Measurements from ENCODE around the gene RXFP2.

The RXFP2 gene, protein sequence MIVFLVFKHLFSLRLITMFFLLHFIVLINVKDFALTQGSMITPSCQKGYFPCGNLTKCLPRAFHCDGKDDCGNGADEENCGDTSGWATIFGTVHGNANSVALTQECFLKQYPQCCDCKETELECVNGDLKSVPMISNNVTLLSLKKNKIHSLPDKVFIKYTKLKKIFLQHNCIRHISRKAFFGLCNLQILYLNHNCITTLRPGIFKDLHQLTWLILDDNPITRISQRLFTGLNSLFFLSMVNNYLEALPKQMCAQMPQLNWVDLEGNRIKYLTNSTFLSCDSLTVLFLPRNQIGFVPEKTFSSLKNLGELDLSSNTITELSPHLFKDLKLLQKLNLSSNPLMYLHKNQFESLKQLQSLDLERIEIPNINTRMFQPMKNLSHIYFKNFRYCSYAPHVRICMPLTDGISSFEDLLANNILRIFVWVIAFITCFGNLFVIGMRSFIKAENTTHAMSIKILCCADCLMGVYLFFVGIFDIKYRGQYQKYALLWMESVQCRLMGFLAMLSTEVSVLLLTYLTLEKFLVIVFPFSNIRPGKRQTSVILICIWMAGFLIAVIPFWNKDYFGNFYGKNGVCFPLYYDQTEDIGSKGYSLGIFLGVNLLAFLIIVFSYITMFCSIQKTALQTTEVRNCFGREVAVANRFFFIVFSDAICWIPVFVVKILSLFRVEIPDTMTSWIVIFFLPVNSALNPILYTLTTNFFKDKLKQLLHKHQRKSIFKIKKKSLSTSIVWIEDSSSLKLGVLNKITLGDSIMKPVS

DNA sequence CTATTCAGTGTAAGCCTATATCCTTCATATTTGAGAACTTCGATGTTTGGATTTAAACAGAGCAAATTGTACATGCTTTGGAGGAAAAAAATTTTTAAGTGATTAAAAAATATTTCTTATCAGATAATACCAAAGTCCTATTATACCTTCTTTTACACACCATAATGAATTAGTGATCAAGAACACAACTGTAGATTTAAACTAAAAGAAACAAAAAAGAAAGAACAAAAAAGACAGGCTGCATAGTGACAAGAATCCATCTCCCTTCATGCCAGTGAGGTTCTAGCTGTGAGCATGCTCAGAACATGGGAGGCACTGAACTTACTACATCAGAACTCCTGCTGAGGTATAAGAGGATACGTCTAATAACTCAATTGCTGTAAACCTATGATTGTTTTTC, at the start of gene RXFP2:
TSS of gene RXFP2 (plus strand) at position 301 of the 400 bp plus-strand sequence. CDS start at position 388, 87 bp downstream.
- H3K27me3 Mint-ChIP-seq: peaks cover 19% of the 10 kb centered on the region

DNA sequence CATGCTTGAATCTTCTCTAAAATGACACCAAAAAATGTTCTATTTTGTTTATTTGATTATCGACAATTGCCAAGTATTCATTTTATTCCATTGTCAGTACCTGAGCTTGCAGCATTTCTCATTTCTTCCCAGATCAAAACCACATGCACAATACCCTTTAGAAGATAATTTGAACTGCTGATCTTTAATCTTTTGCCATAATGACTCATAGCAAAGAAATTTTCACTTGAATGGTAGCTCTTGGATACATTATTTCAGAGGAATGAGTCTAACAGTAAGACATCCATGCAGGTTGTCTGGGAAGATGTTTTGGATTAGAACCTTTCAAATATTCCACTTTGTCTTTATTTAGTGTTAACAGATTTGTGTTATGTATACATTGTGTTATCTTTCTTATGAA, 42.0 kb upstream of the RXFP2 start:
- H3K36me3 Mint-ChIP-seq: no peaks in the 10 kb centered on the region
- H3K9me3 Mint-ChIP-seq: peaks cover 12% of the 10 kb centered on the region
- no peaks in the 10 kb centered on the region for H3K27me3 Mint-ChIP-seq
- H3K27ac Mint-ChIP-seq: no peak overlapping the region
- no peaks in the 10 kb centered on the region for H3K4me1 Mint-ChIP-seq
- H3K4me3 Mint-ChIP-seq: no peak overlapping the region
- no peak for ATAC-seq

More for the DNA sequence above, at the start of gene RXFP2:
- peaks cover 6% of the 10 kb centered on the region for H3K4me1 Mint-ChIP-seq
- H3K9me3 Mint-ChIP-seq: no peaks in the 10 kb centered on the region
- H3K36me3 Mint-ChIP-seq: no peaks in the 10 kb centered on the region
- no peak within 1 kb of the TSS for H3K4me3 Mint-ChIP-seq
- no peak for ATAC-seq
- no peak within 1 kb of the TSS for H3K27ac Mint-ChIP-seq

DNA sequence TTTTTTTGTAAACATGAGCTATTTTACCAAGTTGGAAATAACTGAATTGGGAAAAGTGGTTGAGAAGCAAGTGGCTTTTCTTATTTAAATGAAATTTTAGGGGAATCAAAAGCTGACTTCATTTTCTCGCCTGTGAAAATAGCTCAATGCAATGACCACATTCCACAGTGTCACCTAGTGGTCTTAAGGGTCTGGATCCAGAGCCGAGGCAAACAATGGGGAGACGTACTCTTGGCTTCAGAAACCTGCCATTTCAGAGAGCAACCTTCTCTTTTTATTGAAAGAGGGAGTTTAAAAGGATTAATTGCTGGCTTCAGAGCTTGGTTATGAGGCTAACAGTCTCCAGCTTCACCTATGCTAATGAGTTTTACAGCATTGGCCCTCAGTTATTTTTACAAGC, 39.7 kb upstream of the RXFP2 start:
- Mint-ChIP-seq H3K27ac (no peak overlapping the region), H3K27me3 (no peaks in the 10 kb centered on the region), H3K36me3 (no peaks in the 10 kb centered on the region), H3K4me1 (no peaks in the 10 kb centered on the region), H3K9me3 (peaks cover 10% of the 10 kb centered on the region), H3K4me3 (no peak overlapping the region)
- no peak for ATAC-seq

DNA sequence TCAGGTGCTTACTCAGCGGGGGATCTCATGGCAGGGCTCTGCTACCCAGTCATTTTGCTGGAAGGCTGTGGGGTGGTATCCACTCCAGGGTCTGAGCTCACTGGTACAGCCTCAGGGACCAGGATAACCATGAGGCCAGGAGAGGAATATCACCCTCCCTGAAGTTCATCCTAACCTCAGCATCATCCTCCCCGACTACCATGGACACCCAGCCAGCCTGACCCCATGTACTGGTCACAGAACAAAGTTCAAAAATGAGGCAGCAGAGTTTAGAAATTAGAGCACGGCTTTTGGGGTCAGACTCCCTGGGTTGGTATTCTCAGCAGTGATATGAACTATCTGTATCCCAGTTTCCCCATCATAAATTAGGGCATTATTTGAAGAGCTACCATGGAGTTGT, 35.5 kb upstream of the RXFP2 start:
- H3K36me3 Mint-ChIP-seq: no peaks in the 10 kb centered on the region
- H3K9me3 Mint-ChIP-seq: peaks cover 3% of the 10 kb centered on the region
- no peak for ATAC-seq

DNA sequence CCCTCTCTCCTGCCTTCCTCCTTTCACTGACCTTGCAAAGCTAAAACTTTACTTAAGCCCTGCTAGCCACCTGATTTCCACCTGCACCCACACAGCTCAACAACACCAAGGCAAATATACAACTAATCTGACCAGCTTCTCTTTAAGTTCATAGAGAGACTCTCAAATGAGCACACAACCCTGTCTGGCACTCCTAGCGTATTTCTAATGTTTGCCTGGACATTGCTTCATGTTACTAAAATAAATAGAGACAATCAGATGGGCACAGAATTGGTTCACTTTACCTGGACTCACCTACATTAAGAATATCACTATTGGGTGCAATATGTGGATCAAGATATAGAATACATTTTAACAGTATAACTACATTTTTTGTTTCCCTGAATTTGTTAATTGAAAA, 33.2 kb upstream of the RXFP2 start:
- ATAC-seq: no peak

More for the DNA sequence above, 35.5 kb upstream of the RXFP2 start:
- Mint-ChIP-seq H3K27me3 (no peaks in the 10 kb centered on the region), H3K27ac (no peak overlapping the region), H3K4me3 (no peak overlapping the region), H3K4me1 (no peaks in the 10 kb centered on the region)

DNA sequence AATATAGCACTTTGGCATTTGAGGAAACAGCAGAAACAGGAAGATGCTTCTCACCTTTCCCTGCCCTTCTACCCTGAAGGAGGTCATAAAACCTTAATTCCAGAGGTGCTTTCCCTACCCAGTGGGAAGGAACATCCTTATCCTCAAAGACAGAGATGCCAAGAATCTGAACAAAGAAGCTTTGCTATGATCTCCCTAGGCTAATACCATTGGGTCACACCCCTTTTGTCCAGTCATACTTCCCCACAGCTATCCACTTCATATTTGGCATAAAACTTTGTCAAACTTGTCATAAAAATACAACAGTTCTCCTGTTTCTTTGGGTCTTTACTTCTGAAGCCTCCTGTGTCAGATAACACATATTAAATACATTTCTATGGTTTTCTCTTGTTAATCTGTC, 21.7 kb upstream of the RXFP2 start:
- ATAC-seq: no peak
- no peak overlapping the region for H3K4me3 Mint-ChIP-seq
- H3K9me3 Mint-ChIP-seq: peaks cover 2% of the 10 kb centered on the region
- no peaks in the 10 kb centered on the region for H3K36me3 Mint-ChIP-seq
- no peaks in the 10 kb centered on the region for H3K4me1 Mint-ChIP-seq
- no peak overlapping the region for H3K27ac Mint-ChIP-seq
- peaks cover 20% of the 10 kb centered on the region for H3K27me3 Mint-ChIP-seq

More for the DNA sequence above, 33.2 kb upstream of the RXFP2 start:
- H3K4me3 Mint-ChIP-seq: no peak overlapping the region
- H3K9me3 Mint-ChIP-seq: peaks cover under 1% of the 10 kb centered on the region
- no peak overlapping the region for H3K27ac Mint-ChIP-seq
- no peaks in the 10 kb centered on the region for H3K27me3 Mint-ChIP-seq
- H3K36me3 Mint-ChIP-seq: no peaks in the 10 kb centered on the region
- no peaks in the 10 kb centered on the region for H3K4me1 Mint-ChIP-seq

DNA sequence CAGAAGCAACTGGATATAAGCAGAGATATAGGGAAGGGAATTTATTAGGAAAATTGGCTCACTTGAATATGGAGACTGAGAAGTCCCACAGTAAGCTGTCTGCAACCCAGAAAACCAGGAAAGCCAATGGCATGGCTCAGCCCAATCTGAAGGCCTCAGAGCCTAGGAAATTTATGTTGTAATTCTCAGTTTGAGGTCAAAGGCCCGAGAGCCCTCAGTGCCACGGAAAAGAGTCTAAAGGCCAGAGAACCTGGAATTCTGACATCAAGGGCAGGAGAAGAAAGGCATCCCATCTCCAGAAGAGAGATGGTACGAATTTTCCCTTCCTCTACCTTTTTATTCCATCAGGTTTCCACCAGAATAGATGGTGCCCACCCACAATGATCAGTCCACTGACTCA, 20.1 kb upstream of the RXFP2 start:
- ATAC-seq: no peak
- peaks cover 20% of the 10 kb centered on the region for H3K27me3 Mint-ChIP-seq
- peaks cover 2% of the 10 kb centered on the region for H3K9me3 Mint-ChIP-seq
- H3K4me3 Mint-ChIP-seq: no peak overlapping the region
- H3K36me3 Mint-ChIP-seq: no peaks in the 10 kb centered on the region
- no peaks in the 10 kb centered on the region for H3K4me1 Mint-ChIP-seq
- no peak overlapping the region for H3K27ac Mint-ChIP-seq

DNA sequence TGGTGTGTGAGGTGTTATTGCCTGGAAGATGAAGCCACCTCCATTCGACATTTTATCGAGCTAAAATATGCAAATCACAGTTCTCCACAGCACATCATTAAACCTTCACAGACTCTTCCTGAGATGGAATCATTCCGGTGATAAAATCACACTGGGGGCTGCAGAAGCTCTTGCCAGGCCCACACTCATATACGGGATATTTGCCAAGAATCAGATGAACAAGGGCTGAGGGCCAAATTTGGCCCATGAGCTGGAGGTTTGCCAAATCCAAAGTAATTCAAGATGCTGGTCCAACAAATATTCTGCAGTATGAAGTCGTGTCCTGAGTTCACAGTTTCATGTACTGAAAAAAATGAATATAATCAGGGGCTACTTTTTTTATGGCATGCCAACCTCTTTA, 16.7 kb upstream of the RXFP2 start:
- ATAC-seq: no peak
- Mint-ChIP-seq H3K9me3 (peaks cover 2% of the 10 kb centered on the region), H3K4me1 (no peaks in the 10 kb centered on the region), H3K27me3 (peaks cover 8% of the 10 kb centered on the region), H3K27ac (no peak overlapping the region), H3K4me3 (no peak overlapping the region), H3K36me3 (no peaks in the 10 kb centered on the region)

DNA sequence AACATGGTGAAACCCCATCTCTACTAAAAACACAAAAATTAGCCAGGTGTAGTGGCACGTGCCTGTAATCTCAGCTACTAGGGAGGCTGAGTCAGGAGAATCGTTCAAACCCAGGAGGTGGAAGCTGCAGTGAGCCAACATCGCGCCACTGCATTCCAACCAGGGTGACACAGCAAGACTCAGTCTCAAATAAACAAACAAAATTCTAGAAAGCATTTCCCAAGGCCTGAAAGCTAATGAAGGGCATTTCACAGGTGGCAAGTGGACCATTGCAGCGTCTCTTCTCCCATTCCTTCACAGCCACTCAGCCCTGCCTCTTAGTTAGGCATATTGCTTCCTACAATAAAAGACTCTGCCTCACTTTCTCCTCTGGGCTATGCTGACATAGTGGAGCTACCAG, 13.5 kb upstream of the RXFP2 start:
- Mint-ChIP-seq H3K4me1 (no peaks in the 10 kb centered on the region), H3K4me3 (no peak overlapping the region), H3K27me3 (no peaks in the 10 kb centered on the region), H3K9me3 (peaks cover 2% of the 10 kb centered on the region), H3K36me3 (no peaks in the 10 kb centered on the region), H3K27ac (no peak overlapping the region)
- no peak for ATAC-seq

DNA sequence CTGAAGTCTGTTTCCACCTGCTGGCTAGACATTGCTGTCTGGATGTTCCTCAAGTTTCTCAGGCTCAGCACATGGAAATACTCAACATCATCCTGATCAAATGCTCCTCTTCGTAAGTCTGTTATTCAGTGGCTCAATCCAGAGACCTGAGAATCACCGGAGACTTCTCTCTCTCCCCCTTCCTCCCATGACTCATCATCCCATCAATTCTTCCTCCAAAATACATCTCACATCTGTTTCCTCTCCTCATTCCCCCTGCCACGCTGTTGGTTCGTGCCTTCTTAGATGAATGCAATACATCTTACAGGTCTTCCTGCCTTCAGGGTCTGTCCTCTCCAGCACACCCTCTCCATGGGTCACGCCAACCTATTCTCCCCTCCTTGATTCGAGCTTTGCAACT, 7.4 kb upstream of the RXFP2 start:
- no peaks in the 10 kb centered on the region for H3K36me3 Mint-ChIP-seq
- ATAC-seq: no peak
- no peaks in the 10 kb centered on the region for H3K9me3 Mint-ChIP-seq
- no peak overlapping the region for H3K4me3 Mint-ChIP-seq
- no peak overlapping the region for H3K27ac Mint-ChIP-seq
- H3K4me1 Mint-ChIP-seq: no peaks in the 10 kb centered on the region
- peaks cover 18% of the 10 kb centered on the region for H3K27me3 Mint-ChIP-seq

DNA sequence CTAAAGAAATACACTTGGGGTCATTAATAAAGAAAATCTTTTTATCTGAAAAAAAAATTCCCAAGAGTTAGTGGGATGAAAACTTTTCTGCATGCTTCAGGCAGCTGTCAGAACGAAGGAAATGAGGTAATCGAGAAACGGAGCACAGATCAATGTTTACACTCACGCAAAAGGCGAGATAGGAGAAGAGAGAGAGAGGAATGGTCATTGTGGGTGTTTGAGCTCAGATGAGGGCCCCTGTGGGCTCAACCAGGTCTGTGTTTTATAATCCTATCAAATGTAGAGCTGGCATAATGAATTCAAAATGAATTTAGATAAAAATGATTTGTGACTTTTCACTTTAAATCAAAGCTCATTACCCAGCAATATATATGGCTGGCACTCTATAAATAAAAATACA, 6.3 kb upstream of the RXFP2 start:
- Mint-ChIP-seq H3K4me1 (no peaks in the 10 kb centered on the region), H3K4me3 (no peak overlapping the region), H3K9me3 (no peaks in the 10 kb centered on the region), H3K27me3 (peaks cover 18% of the 10 kb centered on the region), H3K36me3 (no peaks in the 10 kb centered on the region), H3K27ac (no peak overlapping the region)
- ATAC-seq: no peak

DNA sequence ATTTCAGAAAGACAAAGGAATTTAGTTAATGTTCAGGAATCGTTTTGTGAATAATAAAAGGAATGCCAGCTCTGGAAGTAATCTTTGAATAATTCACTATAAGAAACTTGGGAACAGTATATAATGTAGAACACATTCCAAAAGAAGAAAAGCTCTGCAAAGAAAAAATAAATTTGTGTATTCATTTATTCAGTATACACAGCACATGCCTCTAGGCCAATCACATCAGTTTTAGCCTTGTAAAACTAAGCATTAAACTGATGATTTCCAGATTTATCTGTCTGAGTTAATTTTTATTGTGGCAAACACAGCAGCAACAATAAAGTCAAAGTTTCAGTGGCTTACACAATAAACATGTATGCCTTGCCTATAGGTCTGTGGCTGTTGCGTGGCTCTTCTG, 5.7 kb upstream of the RXFP2 start:
- ATAC-seq: no peak
- Mint-ChIP-seq H3K4me1 (no peaks in the 10 kb centered on the region), H3K9me3 (no peaks in the 10 kb centered on the region), H3K4me3 (no peak overlapping the region), H3K36me3 (no peaks in the 10 kb centered on the region), H3K27me3 (peaks cover 18% of the 10 kb centered on the region), H3K27ac (no peak overlapping the region)

DNA sequence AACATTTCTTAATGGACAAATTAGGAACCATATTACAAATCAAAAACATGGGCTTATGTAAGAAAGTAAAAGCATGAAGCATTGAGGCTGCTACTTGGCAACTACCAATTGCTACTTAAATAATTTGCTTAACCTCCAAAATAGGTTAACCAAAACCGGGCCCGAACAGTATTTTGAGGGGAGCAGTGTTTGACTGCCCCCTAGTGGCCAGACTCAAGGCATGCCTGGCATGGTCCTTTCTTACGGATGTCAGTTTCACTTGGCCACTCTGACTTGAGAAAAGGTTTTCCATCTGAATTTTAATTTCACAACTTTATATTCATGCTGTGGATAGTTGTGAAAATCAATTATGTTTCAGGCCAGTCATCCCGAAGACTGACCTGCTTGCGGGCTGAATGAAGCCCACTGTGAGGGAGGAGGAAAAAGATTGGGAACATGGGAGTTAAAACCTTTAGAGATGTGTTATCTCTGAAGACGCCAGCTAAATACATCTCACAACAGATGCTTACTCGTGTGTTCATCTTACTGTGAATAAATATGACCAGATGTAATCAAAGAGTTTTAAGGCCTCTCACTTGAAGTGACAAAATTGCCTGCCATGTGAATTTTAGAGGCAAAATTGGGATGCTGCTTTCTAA, 2.9 kb downstream of the RXFP2 start:
- no peaks in the 10 kb centered on the region for H3K36me3 Mint-ChIP-seq
- H3K4me3 Mint-ChIP-seq: no peak overlapping the region
- no peaks in the 10 kb centered on the region for H3K9me3 Mint-ChIP-seq
- H3K27me3 Mint-ChIP-seq: peaks cover 20% of the 10 kb centered on the region
- peaks cover 6% of the 10 kb centered on the region for H3K4me1 Mint-ChIP-seq
- H3K27ac Mint-ChIP-seq: no peak overlapping the region
- ATAC-seq: peak; percentile 62

DNA sequence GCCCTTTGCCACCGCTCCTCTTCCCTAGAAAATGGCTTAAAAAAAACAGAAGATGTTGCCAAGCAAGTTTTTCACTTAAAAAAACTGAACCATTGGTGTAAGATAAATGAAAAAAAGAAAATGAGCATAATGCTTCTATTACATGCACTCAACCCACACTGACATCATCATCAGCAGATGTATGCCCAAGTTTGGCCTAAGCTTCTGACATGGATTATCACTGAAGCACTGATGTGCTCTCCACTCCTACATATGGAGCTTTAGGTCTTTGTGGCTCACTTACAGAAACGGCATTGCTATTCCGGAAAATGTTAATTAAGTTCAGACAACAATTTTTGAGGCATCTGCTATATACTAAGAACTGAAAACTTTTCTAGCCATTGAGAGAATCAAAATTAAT, 8.0 kb downstream of the RXFP2 start:
- ATAC-seq: no peak
- H3K4me3 Mint-ChIP-seq: no peak overlapping the region
- peaks cover 24% of the 10 kb centered on the region for H3K27me3 Mint-ChIP-seq
- no peaks in the 10 kb centered on the region for H3K9me3 Mint-ChIP-seq
- H3K4me1 Mint-ChIP-seq: peaks cover 2% of the 10 kb centered on the region
- no peak overlapping the region for H3K27ac Mint-ChIP-seq
- no peaks in the 10 kb centered on the region for H3K36me3 Mint-ChIP-seq

DNA sequence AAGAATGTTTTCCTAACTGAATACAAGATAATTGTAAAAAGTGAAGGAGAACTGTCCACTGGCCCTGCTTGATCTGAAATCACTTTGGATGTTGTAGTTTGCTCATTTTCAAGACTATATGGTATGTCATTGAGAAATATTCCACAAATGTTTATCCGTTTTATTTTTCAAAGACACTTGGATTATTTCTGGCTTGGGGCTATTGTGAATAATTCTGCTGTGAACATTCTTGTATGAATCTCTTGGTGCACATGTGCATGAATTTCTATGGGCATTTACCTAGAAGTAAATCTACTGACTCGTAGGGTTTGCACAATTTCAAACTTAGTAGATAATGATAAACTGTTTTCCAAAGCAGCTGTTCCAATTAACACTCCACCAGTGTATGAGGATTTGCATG, 8.6 kb downstream of the RXFP2 start:
- Mint-ChIP-seq H3K9me3 (no peaks in the 10 kb centered on the region), H3K27ac (no peak overlapping the region), H3K27me3 (peaks cover 20% of the 10 kb centered on the region), H3K4me3 (no peak overlapping the region), H3K4me1 (no peaks in the 10 kb centered on the region), H3K36me3 (no peaks in the 10 kb centered on the region)
- no peak for ATAC-seq

All from stimulated activated memory B cell treated with anti-CD40 and anti-IgM and Interleukin-4, amounts not matched to agents 10 μg/mL and 1 μg/mL and 100 μg/mL, for 72 hours (primary cell).